KOPT-K1 (cell line): ENCODE data around the gene PANK1.

Experiments used
- H3K27ac ChIP-seq: fragments of 200-600 bp; sonication (generic); 2 replicates; pipeline ENCODE4 v1.5.1; 2016; ENCODE audit warnings: antibody characterized with exemption, mild to moderate bottlenecking, low read depth, low read length; ENCODE audit not compliant: poor library complexity, severe bottlenecking
- H3K36me3 ChIP-seq: fragments of 200-600 bp; sonication (generic); 2 replicates; pipeline ENCODE4 v1.5.1; 2017; ENCODE audit warnings: antibody characterized with exemption, mild to moderate bottlenecking, low read length, moderate library complexity; ENCODE audit not compliant: insufficient read depth
- H3K9me3 ChIP-seq: fragments of 200-600 bp; sonication (generic); 2 replicates; pipeline ENCODE4 v1.5.1; 2017; ENCODE audit warnings: antibody characterized with exemption, low read length, mild to moderate bottlenecking; ENCODE audit not compliant: insufficient read depth, poor library complexity, severe bottlenecking

Gene PANK1

DNA sequence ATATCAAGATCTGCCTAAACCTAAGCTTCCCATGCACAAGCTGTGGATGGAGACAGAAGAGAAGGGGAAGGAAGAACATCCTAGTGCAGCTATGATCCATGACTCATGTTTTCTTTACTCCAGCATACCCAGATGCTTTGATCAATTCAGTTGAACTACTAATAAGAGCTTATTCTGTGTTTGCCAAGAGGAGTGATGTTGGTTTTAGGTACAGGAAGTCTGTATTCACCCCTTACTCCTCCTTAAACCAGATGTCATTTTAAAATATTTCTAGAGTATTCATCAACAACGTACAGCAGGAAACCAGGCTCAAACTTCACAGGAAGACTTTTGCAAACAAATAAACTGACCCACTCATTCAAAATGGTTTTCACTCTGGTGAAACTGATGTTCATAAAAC, 29.2 kb downstream of the PANK1 start:
- H3K27ac ChIP-seq, result no peak overlapping the region
- peaks cover 11% of the 10 kb centered on the region for H3K36me3 ChIP-seq
- H3K9me3 ChIP-seq, result peaks cover 8% of the 10 kb centered on the region

DNA sequence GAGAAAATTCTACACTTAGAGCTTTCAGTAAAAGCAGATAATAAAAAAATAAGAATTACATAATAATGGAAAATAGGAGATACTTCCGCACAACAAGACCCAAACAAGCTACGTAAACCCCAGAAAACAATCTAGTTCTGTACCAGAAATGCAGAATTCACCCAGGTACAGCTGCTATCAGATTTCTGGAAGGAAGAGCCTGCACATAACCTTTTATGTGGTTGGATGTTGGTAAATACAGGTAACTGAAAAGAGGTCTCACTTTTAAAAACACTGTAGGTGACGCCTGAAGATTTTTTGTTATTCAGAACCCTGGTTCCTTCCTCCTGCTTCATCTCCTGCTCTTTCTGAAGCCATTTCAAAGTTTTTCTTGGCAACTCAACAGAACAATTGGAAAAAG, 29.9 kb downstream of the PANK1 start:
- H3K9me3 ChIP-seq, result peaks cover 1% of the 10 kb centered on the region
- H3K36me3 ChIP-seq, result peaks cover 18% of the 10 kb centered on the region
- no peak overlapping the region for H3K27ac ChIP-seq

GRCh38 chr10:89613582-89613981, 31.5 kb downstream of the PANK1 start:
- Histone ChIP-seq H3K9me3 (no peaks in the 10 kb centered on the region), H3K27ac (no peak overlapping the region), H3K36me3 (peaks cover 33% of the 10 kb centered on the region)

- no peak overlapping the region for H3K27ac ChIP-seq
- peaks cover 52% of the 10 kb centered on the region for H3K36me3 ChIP-seq
- H3K9me3 ChIP-seq, result no peaks in the 10 kb centered on the region
Measured at GRCh38 chr10:89611282-89611681, 33.8 kb downstream of the PANK1 start.

- Histone ChIP-seq H3K36me3 (peaks cover 65% of the 10 kb centered on the region), H3K27ac (no peak overlapping the region), H3K9me3 (no peaks in the 10 kb centered on the region)
Measured at GRCh38 chr10:89609833-89610346, 35.2 kb downstream of the PANK1 start.

DNA sequence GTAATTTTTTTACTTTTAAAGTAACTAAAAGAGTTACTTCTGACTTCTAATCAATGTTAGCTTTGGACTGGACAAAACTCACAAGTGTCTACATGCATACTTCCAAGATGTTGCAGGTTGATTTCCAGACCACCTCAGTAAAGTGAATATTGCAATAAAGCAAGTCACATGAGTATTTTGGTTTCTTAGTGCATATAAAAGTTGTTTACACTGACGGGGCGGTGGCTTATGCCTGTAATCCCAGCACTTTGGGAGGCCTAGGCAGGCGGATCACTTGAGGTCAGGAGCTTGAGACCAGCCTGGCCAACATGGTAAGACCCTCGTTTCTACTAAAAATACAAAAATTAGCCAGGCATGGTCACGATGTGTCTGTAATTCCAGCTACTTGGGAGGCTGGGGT, 40.8 kb downstream of the PANK1 start:
- Histone ChIP-seq H3K27ac (no peak overlapping the region), H3K36me3 (peaks cover 57% of the 10 kb centered on the region), H3K9me3 (no peaks in the 10 kb centered on the region)

DNA sequence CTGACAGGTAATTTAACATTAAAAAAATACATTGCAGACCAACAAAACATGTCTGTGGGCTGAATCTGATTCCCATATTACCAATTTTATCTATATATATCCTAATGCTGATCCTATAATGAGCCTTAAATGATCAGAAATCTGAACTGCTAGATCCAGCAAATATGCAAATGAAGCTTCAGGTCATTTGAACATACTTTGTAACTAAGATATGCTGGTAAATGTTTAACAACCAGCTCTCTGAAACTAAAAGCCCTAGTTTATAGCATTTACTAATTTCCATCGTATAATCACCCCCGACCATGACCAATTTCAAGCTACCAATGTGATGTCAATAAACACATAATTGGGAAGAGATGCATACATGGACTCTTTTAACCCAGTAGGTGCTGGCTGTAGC, 42.1 kb downstream of the PANK1 start:
- Histone ChIP-seq H3K27ac (no peak overlapping the region), H3K36me3 (peaks cover 59% of the 10 kb centered on the region), H3K9me3 (no peaks in the 10 kb centered on the region)

DNA sequence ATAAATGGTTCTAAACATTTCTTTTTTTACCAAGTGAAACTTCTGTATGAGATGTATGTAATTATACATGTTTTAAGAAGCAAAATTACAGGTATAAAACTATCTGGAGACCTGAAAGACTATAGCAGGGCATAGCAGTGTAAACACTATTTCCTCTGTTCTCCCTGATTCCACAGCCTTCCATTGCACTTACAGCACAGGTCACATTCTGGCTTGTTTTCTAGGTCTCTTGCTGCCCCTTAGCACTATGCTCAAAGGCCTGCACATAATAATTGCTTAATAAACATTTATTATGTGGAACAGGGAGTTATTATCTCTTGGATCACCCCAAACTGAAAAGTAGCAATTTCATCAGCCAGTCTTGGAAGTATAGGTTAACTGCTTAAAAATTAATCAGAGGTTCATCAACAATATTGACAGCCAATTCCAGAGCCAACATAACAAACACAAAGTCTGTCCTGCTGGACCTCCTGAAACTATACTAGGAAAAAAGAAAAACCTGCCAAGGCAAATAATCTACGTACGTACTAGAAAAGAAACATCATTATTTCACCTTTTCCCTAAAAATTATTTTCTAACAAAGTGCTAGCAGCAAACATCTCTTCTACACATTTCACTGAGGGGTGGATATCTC, 43.2 kb downstream of the PANK1 start:
- Histone ChIP-seq H3K27ac (no peak overlapping the region), H3K36me3 (peaks cover 59% of the 10 kb centered on the region), H3K9me3 (no peaks in the 10 kb centered on the region)

- Histone ChIP-seq H3K27ac (no peak overlapping the region), H3K36me3 (peaks cover 51% of the 10 kb centered on the region), H3K9me3 (no peaks in the 10 kb centered on the region)
Measured at GRCh38 chr10:89600041-89600440, 45.0 kb downstream of the PANK1 start.

DNA sequence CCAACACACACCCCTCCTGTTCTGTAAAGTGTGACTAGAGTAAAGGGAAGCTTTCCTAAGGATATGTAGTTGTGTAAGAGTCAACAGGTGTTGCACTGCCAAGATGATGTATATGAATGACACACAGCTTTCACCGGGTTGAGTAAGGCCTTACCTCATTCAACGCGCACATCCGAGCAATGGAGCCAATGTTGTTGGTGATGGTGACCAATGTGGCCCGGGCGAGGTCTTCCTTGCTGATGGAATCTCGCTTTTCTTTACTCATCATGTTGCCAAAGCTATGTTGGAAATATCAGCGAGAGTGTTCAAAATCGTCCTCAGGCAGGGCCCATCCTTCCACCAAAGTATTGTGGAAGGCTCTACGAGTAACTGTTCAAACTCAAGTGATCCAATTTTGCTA, 52.0 kb downstream of the PANK1 start:
- Histone ChIP-seq H3K27ac (no peak overlapping the region), H3K9me3 (no peaks in the 10 kb centered on the region), H3K36me3 (peaks cover 71% of the 10 kb centered on the region)

GRCh38 chr10:89592539-89592938, 52.5 kb downstream of the PANK1 start:
- H3K36me3 ChIP-seq, result peaks cover 71% of the 10 kb centered on the region
- no peaks in the 10 kb centered on the region for H3K9me3 ChIP-seq
- H3K27ac ChIP-seq, result no peak overlapping the region

DNA sequence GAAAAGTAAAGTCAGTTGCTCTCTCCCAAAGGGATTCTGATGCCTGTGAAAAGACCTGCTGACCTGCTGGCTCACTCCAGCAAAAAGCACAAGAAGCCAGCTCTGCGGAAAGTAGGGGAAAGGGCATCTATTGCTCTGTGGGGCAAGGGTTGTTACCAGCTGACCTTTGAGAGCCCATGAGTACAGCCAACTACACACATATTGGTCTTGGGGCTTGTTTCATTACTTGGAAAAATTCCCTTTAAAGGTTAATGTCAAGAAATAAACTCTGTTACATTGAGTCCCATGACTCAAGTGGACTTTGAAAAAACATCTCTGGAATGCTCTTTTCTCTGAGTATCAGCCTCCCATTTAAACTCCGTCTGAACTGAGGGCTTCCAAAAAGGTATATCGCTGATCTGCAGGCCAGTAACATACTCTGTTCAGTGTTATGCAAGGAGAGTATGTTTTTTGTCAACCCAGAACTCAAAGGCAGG, 53.2 kb downstream of the PANK1 start:
- Histone ChIP-seq H3K27ac (no peak overlapping the region), H3K9me3 (no peaks in the 10 kb centered on the region), H3K36me3 (peaks cover 70% of the 10 kb centered on the region)

GRCh38 chr10:89591111-89591795, 53.8 kb downstream of the PANK1 start:
- Histone ChIP-seq H3K27ac (no peak overlapping the region), H3K9me3 (no peaks in the 10 kb centered on the region), H3K36me3 (peaks cover 68% of the 10 kb centered on the region)

DNA sequence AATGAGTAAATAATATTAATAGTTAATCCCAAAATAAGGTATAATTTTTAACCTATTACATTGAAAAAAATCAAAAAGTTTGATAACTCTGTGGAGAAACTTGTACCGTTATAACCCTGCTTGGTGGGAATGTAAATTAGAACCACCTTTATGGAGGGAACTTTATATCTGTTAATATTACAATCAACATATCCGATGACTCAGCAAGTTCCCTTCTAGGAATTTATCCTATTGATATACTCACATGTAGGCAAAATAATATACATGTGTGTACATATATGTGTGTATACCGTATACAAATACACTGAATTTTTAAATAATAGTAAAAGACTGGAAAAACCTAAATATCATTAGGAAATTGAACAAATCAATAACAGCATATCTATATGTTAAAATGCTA, 54.7 kb downstream of the PANK1 start:
- Histone ChIP-seq H3K27ac (no peak overlapping the region), H3K9me3 (no peaks in the 10 kb centered on the region), H3K36me3 (peaks cover 71% of the 10 kb centered on the region)

DNA sequence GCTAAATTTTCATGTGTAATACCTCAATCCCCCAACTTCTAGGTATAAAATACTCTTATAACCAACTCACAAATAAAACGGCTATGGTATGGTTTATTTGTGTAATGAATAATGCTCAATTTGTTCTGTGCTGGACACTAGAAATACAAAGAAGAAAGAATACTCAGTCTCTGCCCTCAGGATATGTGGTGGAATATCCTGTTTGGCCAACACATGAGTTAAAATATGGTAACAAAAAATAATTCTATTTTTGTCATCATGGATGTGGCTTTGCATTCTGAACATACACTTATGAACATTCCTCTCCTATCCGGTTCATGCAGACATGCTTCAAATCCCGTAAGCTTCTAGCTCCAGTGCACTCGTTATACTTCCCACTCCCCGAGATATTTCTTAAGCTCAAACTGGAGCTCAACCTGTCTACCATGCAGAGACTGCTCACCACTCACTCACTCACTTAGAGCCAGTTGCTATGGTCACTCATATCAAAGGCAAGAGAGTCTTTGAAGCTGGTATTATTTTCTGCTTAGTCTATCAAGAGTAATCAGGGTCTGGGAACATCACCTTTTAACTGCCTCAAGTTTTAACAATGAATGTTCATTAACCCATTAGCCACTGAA, 55.8 kb downstream of the PANK1 start:
- H3K36me3 ChIP-seq, result peaks cover 76% of the 10 kb centered on the region
- no peaks in the 10 kb centered on the region for H3K9me3 ChIP-seq
- H3K27ac ChIP-seq, result no peak overlapping the region
